H1 (cell line): ENCODE data around the gene KAT8. TPM values are rescaled to one million over a fixed set of nuclear protein-coding genes. Genes with fewer than 3 reads are reported as not detected.

Experiments used
- BACH1 ChIP-seq: IDR thresholded peaks from 2 replicates; pipeline ENCODE4 v1.6.1; 2012; ENCODE audit warnings: low read length, improper control_type of control experiment
- CTBP2 ChIP-seq: IDR thresholded peaks from 2 replicates; pipeline ENCODE4 v1.7.0; 2011; ENCODE audit warnings: borderline replicate concordance, mild to moderate bottlenecking, moderate library complexity, mixed read lengths, low read length; ENCODE audit not compliant: insufficient read depth, insufficient read length
- EZH2 ChIP-seq: fragments of 200-600 bp; sonication (generic); IDR thresholded peaks from 2 replicates; pipeline ENCODE4 v1.7.1; 2012; ENCODE audit warnings: low read depth, mild to moderate bottlenecking, moderate library complexity, low read length, inconsistent platforms; ENCODE audit not compliant: severe bottlenecking
- KDM5A ChIP-seq: fragments of 200-600 bp; IDR thresholded peaks from 2 replicates; pipeline ENCODE4 v1.7.1; 2012; ENCODE audit warnings: mild to moderate bottlenecking, low read length, inconsistent platforms, mixed read lengths
- PHF8 ChIP-seq: fragments of 200-600 bp; sonication (generic); conservative IDR thresholded peaks from 2 replicates; pipeline ENCODE4 v1.7.1; 2012; ENCODE audit warnings: low read depth, mild to moderate bottlenecking, inconsistent platforms, low read length, moderate library complexity
- RFX5 ChIP-seq: IDR thresholded peaks from 2 replicates; pipeline ENCODE4 v1.6.1; 2011; ENCODE audit warnings: low read depth, low read length, improper control_type of control experiment, borderline replicate concordance
- TBP ChIP-seq: IDR thresholded peaks from 2 replicates; pipeline ENCODE4 v1.6.1; 2011; ENCODE audit warnings: low read depth, low read length, improper control_type of control experiment
- polyA plus RNA-seq, 7 experiments: library from polyadenylated mRNA; depleted of rRNA in 3 of 7; stranded (reverse) in 5 of 7; unstranded in 2 of 7; fragments of >200 nt in 5 of 7; fragments of 200-250 nt in 2 of 7; gene quantifications; 1 replicate in 5 of 7; 2 replicates in 1 of 7; 4 replicates in 1 of 7; pipeline versions ENCODE4 v1.2.1 to v1.2.3, GENCODE V29; 2011 to 2013; ENCODE audit warnings: missing spikeins in 2 of 7, mixed read lengths in 2 of 7
- total RNA-seq: library from RNA; stranded (reverse); fragmentation: NEBNext Ultra II Directional; extraction: Animal tissue kit (Norgen Biotek cat#: 25700); gene quantifications from 2 replicates; pipeline ENCODE4 v1.2.1, GENCODE V29; 2021
- TF ChIP-seq, protein P1 (sequence below): fragments of 300-600 bp; sonication (generic); IDR thresholded peaks from 2 replicates; pipeline ENCODE4 v1.7.1; 2012; ENCODE audit warnings: low read length, moderate library complexity, mild to moderate bottlenecking, inconsistent platforms; ENCODE audit not compliant: insufficient replicate concordance
- TF ChIP-seq, protein P2 (sequence below): IDR thresholded peaks from 2 replicates; pipeline ENCODE4 v1.6.1; 2011; ENCODE audit warnings: low read depth, mild to moderate bottlenecking, low read length; ENCODE audit not compliant: insufficient read depth

Gene KAT8
- total and polyA plus RNA-seq, 2 of the 8 experiments (the other 6 are each of a cell fraction or from before 2014, with no cell fraction given) = 52.6 to 61.6 TPM

DNA sequence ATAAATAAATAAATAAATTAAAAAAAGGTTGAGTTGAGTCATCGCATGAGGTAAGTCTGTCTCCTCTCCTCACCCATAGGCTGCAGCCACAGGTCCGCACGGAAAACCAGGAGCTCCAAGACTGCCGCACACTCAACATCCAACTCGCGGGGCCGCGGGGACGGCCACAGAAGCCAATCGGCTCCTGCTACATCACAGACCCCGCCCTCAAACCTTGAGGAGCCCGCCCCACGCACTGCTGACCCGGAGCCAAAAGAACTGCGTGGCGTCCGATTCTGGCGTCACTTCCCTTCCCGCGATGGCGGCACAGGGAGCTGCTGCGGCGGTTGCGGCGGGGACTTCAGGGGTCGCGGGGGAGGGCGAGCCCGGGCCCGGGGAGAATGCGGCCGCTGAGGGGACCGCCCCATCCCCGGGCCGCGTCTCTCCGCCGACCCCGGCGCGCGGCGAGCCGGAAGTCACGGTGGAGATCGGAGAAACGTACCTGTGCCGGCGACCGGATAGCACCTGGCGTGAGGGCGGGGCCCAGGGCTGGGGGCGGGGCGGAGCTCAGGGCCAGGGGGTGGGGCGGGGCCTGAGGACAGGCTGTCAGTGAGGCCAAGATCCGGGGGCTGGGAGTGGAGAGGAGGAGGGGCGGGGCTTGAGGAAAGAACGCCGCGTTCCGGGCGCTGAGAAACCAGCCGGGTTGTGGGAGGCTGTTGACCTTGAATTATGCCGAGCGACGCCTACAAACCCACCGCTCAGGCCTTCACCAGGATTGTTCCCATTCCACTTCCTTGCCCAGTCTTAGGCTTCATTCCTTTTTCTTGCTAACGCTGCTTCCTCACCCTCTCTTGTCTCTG is at the start of gene KAT8 (continued):
- TF ChIP-seq, protein P1, sequence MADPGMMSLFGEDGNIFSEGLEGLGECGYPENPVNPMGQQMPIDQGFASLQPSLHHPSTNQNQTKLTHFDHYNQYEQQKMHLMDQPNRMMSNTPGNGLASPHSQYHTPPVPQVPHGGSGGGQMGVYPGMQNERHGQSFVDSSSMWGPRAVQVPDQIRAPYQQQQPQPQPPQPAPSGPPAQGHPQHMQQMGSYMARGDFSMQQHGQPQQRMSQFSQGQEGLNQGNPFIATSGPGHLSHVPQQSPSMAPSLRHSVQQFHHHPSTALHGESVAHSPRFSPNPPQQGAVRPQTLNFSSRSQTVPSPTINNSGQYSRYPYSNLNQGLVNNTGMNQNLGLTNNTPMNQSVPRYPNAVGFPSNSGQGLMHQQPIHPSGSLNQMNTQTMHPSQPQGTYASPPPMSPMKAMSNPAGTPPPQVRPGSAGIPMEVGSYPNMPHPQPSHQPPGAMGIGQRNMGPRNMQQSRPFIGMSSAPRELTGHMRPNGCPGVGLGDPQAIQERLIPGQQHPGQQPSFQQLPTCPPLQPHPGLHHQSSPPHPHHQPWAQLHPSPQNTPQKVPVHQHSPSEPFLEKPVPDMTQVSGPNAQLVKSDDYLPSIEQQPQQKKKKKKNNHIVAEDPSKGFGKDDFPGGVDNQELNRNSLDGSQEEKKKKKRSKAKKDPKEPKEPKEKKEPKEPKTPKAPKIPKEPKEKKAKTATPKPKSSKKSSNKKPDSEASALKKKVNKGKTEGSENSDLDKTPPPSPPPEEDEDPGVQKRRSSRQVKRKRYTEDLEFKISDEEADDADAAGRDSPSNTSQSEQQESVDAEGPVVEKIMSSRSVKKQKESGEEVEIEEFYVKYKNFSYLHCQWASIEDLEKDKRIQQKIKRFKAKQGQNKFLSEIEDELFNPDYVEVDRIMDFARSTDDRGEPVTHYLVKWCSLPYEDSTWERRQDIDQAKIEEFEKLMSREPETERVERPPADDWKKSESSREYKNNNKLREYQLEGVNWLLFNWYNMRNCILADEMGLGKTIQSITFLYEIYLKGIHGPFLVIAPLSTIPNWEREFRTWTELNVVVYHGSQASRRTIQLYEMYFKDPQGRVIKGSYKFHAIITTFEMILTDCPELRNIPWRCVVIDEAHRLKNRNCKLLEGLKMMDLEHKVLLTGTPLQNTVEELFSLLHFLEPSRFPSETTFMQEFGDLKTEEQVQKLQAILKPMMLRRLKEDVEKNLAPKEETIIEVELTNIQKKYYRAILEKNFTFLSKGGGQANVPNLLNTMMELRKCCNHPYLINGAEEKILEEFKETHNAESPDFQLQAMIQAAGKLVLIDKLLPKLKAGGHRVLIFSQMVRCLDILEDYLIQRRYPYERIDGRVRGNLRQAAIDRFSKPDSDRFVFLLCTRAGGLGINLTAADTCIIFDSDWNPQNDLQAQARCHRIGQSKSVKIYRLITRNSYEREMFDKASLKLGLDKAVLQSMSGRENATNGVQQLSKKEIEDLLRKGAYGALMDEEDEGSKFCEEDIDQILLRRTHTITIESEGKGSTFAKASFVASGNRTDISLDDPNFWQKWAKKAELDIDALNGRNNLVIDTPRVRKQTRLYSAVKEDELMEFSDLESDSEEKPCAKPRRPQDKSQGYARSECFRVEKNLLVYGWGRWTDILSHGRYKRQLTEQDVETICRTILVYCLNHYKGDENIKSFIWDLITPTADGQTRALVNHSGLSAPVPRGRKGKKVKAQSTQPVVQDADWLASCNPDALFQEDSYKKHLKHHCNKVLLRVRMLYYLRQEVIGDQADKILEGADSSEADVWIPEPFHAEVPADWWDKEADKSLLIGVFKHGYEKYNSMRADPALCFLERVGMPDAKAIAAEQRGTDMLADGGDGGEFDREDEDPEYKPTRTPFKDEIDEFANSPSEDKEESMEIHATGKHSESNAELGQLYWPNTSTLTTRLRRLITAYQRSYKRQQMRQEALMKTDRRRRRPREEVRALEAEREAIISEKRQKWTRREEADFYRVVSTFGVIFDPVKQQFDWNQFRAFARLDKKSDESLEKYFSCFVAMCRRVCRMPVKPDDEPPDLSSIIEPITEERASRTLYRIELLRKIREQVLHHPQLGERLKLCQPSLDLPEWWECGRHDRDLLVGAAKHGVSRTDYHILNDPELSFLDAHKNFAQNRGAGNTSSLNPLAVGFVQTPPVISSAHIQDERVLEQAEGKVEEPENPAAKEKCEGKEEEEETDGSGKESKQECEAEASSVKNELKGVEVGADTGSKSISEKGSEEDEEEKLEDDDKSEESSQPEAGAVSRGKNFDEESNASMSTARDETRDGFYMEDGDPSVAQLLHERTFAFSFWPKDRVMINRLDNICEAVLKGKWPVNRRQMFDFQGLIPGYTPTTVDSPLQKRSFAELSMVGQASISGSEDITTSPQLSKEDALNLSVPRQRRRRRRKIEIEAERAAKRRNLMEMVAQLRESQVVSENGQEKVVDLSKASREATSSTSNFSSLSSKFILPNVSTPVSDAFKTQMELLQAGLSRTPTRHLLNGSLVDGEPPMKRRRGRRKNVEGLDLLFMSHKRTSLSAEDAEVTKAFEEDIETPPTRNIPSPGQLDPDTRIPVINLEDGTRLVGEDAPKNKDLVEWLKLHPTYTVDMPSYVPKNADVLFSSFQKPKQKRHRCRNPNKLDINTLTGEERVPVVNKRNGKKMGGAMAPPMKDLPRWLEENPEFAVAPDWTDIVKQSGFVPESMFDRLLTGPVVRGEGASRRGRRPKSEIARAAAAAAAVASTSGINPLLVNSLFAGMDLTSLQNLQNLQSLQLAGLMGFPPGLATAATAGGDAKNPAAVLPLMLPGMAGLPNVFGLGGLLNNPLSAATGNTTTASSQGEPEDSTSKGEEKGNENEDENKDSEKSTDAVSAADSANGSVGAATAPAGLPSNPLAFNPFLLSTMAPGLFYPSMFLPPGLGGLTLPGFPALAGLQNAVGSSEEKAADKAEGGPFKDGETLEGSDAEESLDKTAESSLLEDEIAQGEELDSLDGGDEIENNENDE = no peak
- TF ChIP-seq RFX5 (no peak), CTBP2 (no peak), PHF8 (peak; percentile 95), EZH2 (no peak), TBP (peak; percentile 88), KDM5A (peak; percentile 94), BACH1 (no peak; the same call in 1 of the 2 replicates)
- TF ChIP-seq, protein P2, sequence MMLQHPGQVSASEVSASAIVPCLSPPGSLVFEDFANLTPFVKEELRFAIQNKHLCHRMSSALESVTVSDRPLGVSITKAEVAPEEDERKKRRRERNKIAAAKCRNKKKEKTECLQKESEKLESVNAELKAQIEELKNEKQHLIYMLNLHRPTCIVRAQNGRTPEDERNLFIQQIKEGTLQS = no peak
